Measurements from ENCODE around the gene GRIK5.

- TF ChIP-seq EZH2 (IDR thresholded peaks at IDR 0.05; ENCODE audit: low read depth), result no peak
- no peak for TF ChIP-seq CTCF (conservative IDR thresholded peaks at IDR 0.05)
These were observed 100.1 kb downstream of the GRIK5 start for GRCh38 chr19:41969772-41970458.

Data from PC-9 (cell line).